GM10266 (cell line): Measurements from ENCODE around the gene KIF26B.

Experiments
- DNase-seq: peaks from one replicate; pipeline ENCODE4 v3.0.0; 2012; ENCODE audit errors: extremely low spot score
- CTCF ChIP-seq: IDR thresholded peaks from 2 replicates; pipeline ENCODE4 v1.5.1; 2012; ENCODE audit warnings: mild to moderate bottlenecking, low read depth; ENCODE audit not compliant: control insufficient read depth, insufficient read depth; ENCODE audit errors: missing control alignments

The KIF26B gene

GRCh38 chr1:245530937-245531336 lies 376.2 kb downstream of the KIF26B start:
- no peak for DNase-seq
- no peak for TF ChIP-seq CTCF

DNA sequence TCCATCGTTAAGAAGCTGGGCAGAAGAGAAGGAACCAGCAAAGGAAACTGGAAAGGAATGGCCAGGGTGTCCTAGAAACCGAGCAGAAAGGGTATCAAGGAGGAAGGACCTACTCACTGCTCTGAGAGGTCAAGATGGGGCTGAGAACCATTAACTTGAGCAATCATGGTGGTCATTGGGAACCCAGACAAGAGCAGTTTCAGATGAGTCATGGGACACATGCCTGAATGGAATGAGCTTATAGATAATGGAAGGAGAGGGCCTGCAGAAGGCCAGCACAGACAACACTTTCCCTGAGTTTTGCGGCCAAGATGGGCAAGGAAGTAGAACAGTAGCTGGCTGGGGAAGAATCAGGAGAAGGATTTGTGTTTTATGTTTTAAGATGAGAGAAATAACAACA lies 383.2 kb downstream of the KIF26B start:
- no peak for TF ChIP-seq CTCF
- DNase-seq, result no peak

DNA sequence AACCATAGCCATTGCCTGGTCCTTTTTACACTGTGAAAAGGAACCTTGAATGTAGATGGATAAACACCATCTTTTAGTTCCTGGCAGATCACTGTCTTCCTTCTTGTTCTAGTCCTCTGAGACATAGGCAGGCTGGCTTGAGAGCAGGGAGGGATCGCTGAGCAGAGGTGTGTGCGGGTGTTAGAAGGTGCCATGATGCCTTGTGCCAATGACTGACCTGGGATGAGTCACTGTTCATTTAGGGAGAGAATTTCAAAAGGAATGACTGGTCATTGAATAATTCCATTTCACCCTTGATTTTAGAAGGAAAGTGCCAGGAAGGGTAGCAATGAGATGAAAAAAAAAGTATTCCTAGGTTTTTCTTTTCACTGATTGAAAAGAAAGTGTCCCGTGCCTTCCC lies 383.9 kb downstream of the KIF26B start:
- no peak for TF ChIP-seq CTCF
- no peak for DNase-seq

DNA sequence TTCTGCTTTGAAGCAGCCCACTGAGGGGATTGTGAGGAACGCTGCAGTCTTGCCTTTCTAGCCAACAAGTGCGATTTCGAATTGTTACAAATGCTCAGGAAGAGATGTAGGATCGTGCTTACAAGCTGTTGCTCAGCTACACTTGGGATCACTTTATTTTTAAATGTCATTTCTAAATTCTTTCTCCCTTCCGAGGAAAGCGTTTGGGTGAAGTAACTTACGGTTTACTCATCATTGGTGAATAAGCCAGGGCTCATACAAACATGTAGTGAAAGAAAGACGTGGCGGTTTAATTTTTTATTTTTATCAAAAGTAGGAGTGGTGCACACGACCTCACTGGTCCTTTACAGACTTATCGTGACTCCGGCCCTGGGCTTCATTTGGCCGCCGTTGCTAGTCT lies 386.6 kb downstream of the KIF26B start:
- no peak for DNase-seq
- TF ChIP-seq CTCF, result no peak

- TF ChIP-seq CTCF, result no peak
- DNase-seq, result no peak
These were observed 387.6 kb downstream of the KIF26B start for GRCh38 chr1:245542365-245542764.

DNA sequence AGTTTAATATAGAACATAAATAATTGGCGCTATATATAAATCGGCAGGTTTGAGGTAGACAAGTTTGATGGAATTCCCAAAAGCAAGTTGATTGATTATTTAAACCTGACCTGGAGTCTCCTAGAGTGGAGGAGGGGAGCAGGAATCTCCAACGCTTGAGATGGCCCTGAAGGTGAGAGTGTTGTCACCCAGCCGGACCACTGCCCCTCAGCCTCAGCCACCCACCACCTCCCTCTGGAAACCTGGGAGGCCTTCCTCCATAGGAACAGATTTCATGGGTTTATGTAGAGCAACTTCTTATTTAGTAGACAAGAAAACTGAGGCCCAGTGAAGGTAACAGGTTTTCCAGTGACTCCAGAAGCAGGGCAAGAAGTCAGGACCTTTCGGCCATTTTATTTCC lies 389.5 kb downstream of the KIF26B start:
- no peak for DNase-seq
- no peak for TF ChIP-seq CTCF

GRCh38 chr1:245546875-245547274 lies 392.1 kb downstream of the KIF26B start:
- no peak for DNase-seq
- no peak for TF ChIP-seq CTCF
